Esophagus (tissue), 2 donors: ENCODE data around the gene ATP9B. TPM values are rescaled to one million over a fixed set of nuclear protein-coding genes. Genes with fewer than 3 reads are reported as not detected.

Experiments used
- H3K27ac ChIP-seq, 2 donors: one replicate each; pipeline ENCODE4 v1.5.1; 2013; ENCODE audit warnings: low read depth in 2 of 2, mild to moderate bottlenecking in 2 of 2, inconsistent platforms in 1 of 2, low read length in 1 of 2, moderate library complexity in 1 of 2
- H3K27me3 ChIP-seq, 2 donors: one replicate each; pipeline ENCODE4 v1.6.1; 2013; ENCODE audit warnings: low read length in 2 of 2, control low read depth in 1 of 2, mild to moderate bottlenecking in 1 of 2; ENCODE audit not compliant: insufficient read depth in 2 of 2, control insufficient read depth in 1 of 2
- H3K36me3 ChIP-seq, 2 donors: one replicate each; pipeline ENCODE4 v1.6.1; 2013; ENCODE audit warnings: low read length in 1 of 2; ENCODE audit not compliant: control insufficient read depth in 2 of 2, insufficient read depth in 2 of 2
- H3K4me1 ChIP-seq, 2 donors: one replicate each; pipeline ENCODE4 v1.6.1; 2013; ENCODE audit warnings: low read length in 1 of 2; ENCODE audit not compliant: control insufficient read depth in 2 of 2, insufficient read depth in 2 of 2
- H3K4me3 ChIP-seq, 2 donors: one replicate each; pipeline ENCODE4 v1.5.1; 2013; ENCODE audit warnings: low read length in 2 of 2, mild to moderate bottlenecking in 2 of 2, low read depth in 1 of 2, moderate library complexity in 1 of 2
- H3K9me3 ChIP-seq, 2 donors: one replicate each; pipeline ENCODE4 v1.6.1; 2013; ENCODE audit warnings: mild to moderate bottlenecking in 2 of 2, low read depth in 1 of 2, low read length in 1 of 2, moderate library complexity in 1 of 2; ENCODE audit not compliant: control insufficient read depth in 2 of 2, insufficient read depth in 1 of 2
- WGBS, 2 donors: extraction: QIAGEN DNeasy Blood & Tissue Kit; methylation state at CpG; one replicate each; pipeline ENCODE4 v1.1.7; 2013; 5-methylcytosine and 5-hydroxymethylcytosine counted together
- polyA plus RNA-seq, 2 donors: library from polyadenylated mRNA; stranded (reverse); fragments of 200-250 nt; gene quantifications; one replicate each; pipeline ENCODE4 v1.2.3, GENCODE V29; 2013
- donor health status: healthy with polysubstance abuse.
- donor health status: Bipolar disorder and iron deficiency.

The ATP9B gene
- polyA plus RNA-seq, 2 donors = 9.6 to 10.5 TPM

DNA sequence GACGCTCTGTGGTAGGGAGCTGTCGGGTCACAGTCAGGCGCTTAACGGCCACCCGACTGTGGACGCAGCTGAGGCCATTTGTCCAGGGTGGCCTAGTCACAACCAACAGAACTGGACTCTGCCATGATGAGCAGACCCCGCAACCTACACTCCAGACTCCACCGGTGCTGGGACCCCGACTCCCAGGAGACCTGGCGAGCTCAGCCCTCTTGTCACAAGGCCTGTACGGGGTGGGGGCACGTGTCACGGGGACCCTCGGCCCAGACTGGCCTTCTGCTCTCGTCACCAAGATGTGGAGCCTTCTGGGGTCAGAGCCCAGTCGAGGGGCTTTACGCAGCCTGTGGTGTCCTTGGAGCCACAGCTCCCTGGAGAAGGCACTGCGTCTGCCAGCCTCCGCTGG, 349.0 kb downstream of the ATP9B start:
- Histone ChIP-seq H3K4me1 (peaks cover 4 to 5% of the 10 kb centered on the region in 2 donors), H3K27me3 (no peaks in the 10 kb centered on the region), H3K9me3 (no peaks in the 10 kb centered on the region), H3K36me3 (peaks cover 0 to 3% of the 10 kb centered on the region in 2 donors), H3K4me3 (no peak overlapping the region), H3K27ac (no peak overlapping the region)
- 90 to 96% methylated on average over 19 of the region's 19 CpGs for WGBS, 2 donors

DNA sequence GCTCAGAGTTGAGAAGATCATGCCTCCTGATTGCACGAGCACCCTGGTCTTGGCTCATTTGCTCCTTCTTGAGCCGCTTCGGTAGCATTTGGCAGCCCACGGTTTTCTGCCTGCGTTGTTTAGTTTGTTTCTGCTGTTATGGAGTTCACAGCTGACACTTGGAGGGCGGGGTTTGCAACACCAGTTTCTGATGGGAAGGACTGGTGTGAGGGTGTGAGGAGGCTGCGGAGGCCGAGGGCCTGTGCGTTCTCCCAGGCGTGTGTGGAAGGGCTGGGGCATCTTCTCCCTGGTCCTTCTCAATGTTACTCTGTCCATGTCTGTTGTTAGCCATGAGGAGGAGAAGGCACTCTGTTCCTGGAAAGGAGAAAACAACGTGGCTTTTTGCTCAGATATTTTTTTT, 349.4 kb downstream of the ATP9B start:
- H3K9me3 ChIP-seq = no peaks in the 10 kb centered on the region
- no peaks in the 10 kb centered on the region for H3K27me3 ChIP-seq
- no peak overlapping the region for H3K27ac ChIP-seq
- WGBS, 2 donors = 76% methylated on average over 11 of the region's 11 CpGs
- H3K4me1 ChIP-seq = peaks cover 4 to 5% of the 10 kb centered on the region in 2 donors
- no peaks in the 10 kb centered on the region for H3K36me3 ChIP-seq
- no peak overlapping the region for H3K4me3 ChIP-seq

DNA sequence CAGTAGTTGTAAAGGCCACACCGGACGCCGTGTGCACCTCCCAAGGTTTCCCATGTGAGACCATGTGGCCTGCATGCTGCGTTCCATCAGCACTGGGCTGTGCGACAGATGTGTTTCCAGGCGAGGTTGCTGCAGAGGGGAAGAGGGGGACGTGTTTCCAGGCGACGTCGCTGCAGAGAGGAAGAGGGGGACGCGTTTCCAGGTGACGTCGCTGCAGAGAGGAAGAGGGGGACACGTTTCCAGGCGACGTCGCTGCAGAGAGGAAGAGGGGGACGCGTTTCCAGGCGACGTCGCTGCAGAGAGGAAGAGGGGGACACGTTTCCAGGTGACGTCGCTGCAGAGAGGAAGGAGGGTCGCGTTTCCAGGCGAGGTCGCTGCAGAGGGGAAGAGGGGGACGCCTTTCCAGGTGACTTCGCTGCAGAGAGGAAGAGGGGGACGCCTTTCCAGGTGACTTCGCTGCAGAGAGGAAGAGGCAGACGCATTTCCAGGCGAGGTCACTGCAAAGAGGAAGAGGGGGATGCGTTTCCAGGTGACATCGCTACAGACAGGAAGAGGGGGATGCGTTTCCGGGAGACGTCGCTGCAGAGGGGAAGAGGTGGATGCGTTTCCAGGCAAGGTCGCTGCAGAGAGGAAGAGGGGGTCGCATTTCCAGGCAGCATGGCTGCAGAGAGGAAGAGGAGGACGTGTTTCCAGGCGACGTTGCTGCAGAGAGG, 351.0 kb downstream of the ATP9B start:
- whole genome bisulfite sequencing, 2 donors = 91 to 92% methylated on average over 48 of the region's 48 CpGs
- Histone ChIP-seq H3K9me3 (no peaks in the 10 kb centered on the region), H3K4me1 (peaks cover 4 to 8% of the 10 kb centered on the region in 2 donors), H3K4me3 (no peak overlapping the region), H3K27ac (no peak overlapping the region), H3K36me3 (no peaks in the 10 kb centered on the region), H3K27me3 (no peaks in the 10 kb centered on the region)

DNA sequence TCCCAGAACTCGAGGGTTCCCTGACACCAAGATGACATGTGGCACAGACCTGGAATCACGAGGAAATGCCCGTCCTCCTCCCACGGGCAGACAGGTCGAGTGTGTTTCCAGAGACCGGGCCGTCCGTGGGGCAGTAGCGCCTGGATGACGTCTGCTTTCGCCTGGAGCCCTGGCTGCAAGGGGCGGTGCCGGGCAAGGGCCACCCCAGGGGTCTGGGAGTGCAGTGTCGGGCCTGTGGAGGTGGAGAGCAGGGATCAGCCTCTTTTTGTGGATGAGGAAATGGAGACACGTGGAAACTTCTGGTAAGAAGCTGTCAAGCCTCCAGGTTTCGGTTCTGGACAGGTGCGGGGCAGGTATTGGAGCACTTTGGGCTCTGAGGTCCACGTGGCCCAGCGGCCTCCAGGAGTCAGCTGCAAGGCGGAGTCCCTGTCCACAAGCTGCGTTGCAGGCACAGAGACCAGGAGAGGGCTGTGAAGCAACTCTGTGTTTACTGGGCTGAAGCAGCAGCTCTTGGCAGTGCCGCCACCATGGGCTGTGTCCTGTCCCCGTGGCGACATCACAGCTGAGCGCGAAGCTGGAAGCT, 352.2 kb downstream of the ATP9B start:
- Histone ChIP-seq H3K4me1 (peaks cover 4 to 8% of the 10 kb centered on the region in 2 donors), H3K27ac (no peak overlapping the region), H3K4me3 (no peak overlapping the region), H3K36me3 (no peaks in the 10 kb centered on the region), H3K9me3 (no peaks in the 10 kb centered on the region), H3K27me3 (no peaks in the 10 kb centered on the region)
- WGBS, 2 donors = 79 to 82% methylated on average over 26 of the region's 26 CpGs

DNA sequence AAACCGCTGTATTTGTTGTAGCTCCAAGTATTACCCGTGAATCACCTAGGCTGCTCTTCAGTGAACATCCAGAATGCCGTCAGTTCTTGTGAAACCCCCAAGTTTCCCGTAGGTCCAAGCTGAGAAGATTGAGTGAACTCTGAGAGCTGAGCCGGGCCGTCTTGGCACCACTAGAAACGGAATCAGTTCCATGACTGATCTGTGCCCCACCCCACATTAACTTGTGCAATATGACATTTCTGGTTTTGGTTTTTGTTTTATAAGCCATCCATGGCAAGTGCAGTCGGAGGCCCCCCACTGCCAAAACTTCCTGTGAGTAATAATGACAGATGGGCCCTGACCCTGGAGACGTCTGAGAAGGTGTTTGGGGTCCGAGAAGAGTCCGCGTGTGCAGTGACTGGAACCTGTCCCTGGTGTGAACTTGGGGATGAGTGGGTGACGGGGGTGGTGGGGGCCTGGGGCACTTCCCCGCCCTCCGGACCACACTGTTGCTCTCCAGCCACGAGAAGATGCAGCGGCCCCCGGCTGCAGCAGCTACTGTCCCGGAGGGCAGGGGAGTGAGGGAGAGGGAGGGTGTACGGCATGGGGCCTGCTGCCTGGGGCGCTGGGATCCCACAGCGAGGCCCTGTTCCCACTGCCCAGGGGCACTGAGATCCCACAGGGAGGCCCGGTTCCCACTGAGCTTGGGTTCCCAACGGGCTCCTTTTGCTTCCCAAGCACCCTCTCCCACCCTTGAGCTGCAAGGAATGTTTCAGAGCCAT, 353.0 kb downstream of the ATP9B start:
- H3K4me3 ChIP-seq = no peak overlapping the region
- H3K36me3 ChIP-seq = no peaks in the 10 kb centered on the region
- WGBS, 2 donors = 73 to 74% methylated on average over 23 to 24 of the region's 24 CpGs
- H3K27ac ChIP-seq = no peak overlapping the region
- H3K27me3 ChIP-seq = no peaks in the 10 kb centered on the region
- H3K9me3 ChIP-seq = no peaks in the 10 kb centered on the region
- H3K4me1 ChIP-seq = peaks cover 3 to 4% of the 10 kb centered on the region in 2 donors

DNA sequence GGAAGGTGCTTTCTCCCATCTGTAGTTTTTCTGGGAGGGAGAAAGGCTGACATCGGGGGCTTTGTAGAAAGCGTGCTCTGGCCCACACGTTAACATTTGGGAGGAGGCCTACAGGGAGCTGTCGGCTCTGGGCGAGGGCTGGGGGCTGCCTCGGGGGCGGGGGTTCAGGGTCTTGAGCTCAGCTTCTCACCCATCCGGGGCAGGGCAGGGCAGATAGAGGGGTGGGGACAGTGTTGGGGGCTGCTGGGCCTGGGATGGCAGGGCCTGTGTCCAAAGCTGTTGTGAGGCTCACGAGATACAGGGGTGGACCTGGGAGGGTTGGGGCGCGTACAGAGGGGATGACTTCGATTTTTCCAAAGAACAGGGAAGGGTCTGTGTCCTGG, 353.6 kb downstream of the ATP9B start:
- H3K4me1 ChIP-seq = peaks cover 3 to 4% of the 10 kb centered on the region in 2 donors
- no peak overlapping the region for H3K4me3 ChIP-seq
- 91 to 92% methylated on average over 10 to 12 of the region's 12 CpGs for WGBS, 2 donors
- H3K27me3 ChIP-seq = no peaks in the 10 kb centered on the region
- no peak overlapping the region for H3K27ac ChIP-seq
- no peaks in the 10 kb centered on the region for H3K9me3 ChIP-seq
- no peaks in the 10 kb centered on the region for H3K36me3 ChIP-seq

DNA sequence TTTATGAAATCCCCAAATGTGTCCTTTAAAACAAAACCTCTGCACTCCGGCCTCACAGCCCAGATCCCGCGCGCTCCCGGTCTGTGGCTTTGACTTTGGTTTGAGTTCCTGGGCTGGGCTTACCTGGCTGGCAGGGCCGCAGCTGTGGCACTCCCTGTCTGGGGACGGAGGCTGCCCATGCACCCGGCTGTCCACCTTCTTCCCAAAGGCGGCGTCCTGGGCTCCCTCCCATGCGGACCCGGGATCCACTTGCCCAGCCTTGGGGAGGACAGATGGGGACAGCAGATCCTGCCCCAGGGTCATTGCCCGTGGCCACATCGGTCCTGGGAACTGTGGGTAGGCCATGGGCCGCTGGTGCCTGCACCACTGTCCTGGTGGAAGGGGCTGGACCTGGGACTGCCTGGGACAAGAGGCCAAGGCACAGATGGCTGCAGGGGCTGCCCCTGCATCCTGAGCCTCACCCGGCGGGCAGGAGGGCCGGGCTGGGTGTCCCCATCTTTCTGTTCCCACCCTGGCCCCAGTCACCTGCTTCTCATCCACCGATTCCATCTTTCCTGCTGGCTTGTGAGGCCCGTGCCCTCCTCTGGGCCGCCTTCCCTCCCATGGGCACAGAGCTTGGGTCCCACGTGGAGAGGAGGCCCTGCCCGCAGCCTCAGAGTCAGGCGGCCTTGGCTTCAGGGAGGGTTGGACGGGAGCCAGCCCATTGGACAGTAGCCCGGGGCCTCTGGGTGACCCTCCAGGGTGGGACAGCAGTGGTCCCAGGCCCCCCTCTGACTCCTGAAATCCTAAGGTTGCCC, 354.2 kb downstream of the ATP9B start:
- H3K4me3 ChIP-seq = no peak overlapping the region
- no peaks in the 10 kb centered on the region for H3K27me3 ChIP-seq
- no peaks in the 10 kb centered on the region for H3K36me3 ChIP-seq
- 84 to 88% methylated on average over 26 of the region's 26 CpGs for WGBS, 2 donors
- H3K27ac ChIP-seq = no peak overlapping the region
- peaks cover 0 to 2% of the 10 kb centered on the region in 2 donors for H3K9me3 ChIP-seq
- H3K4me1 ChIP-seq = peaks cover 1 to 3% of the 10 kb centered on the region in 2 donors

DNA sequence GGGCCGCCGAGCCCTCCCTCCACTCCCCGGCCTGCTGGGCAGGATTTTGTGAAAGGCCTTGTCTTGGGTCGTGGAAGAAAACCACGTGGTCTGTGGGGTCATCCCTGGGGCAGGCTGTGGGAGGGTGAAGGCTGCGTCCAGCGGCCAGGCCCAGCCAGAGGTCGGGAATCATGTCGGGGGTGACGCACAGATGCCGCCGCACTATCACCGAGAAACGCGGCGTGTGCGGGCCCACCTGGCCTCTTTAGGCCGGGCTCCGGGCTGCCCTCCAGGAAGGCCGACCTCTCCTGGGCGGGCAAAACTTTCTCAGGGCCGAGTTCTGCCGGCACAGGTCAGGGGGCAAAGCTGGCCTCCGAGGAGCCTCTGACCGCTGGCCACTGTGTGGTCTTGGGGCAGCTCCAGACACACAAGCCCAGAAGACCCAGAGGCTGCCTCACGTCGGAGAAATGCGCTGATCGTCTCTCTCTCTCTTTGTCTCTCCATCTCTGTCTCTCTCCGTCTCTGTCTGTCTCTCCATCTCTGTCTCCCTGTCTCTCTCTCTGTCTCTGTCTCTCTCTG, 354.9 kb downstream of the ATP9B start:
- H3K4me3 ChIP-seq = no peak overlapping the region
- WGBS, 2 donors = 79 to 82% methylated on average over 29 to 30 of the region's 30 CpGs
- H3K9me3 ChIP-seq = peaks cover 0 to 2% of the 10 kb centered on the region in 2 donors
- no peaks in the 10 kb centered on the region for H3K27me3 ChIP-seq
- no peaks in the 10 kb centered on the region for H3K36me3 ChIP-seq
- peaks cover 0 to 3% of the 10 kb centered on the region in 2 donors for H3K4me1 ChIP-seq
- H3K27ac ChIP-seq = no peak overlapping the region
